ENCODE measurements around the gene TWNK.
"Not testable (repeated sequence)": the region's sequence is repeated elsewhere in the genome, so short reads cannot be mapped to it uniquely, and the experiment has no call there.

The TWNK gene

DNA sequence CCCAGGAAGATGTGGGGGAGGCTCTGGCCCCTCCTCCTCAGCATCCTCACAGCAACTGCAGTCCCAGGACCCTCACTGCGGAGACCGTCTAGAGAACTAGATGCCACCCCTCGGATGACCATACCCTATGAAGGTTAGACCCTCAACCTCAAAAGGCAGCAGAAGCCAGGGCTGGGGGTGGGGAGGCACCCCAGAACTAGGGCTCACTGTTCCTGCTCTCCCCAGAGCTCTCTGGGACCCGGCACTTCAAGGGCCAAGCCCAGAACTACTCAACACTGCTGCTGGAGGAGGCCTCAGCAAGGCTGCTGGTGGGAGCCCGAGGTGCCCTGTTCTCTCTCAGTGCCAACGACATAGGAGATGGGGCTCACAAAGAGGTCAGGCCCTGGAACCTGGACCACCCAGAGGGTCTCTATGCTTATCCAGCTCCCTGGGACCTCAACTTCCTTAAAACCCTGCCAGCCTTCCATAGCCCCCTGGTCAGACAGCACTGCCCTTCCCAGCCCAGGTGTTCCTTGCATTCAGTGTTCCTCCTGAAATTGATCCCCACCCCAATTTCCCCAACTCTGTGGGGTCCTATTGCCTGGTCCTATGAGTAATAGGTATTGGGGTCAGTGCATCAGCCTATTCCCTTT is 14.3 kb upstream of the TWNK start:
- Histone ChIP-seq H3K9me2 (ENCODE audit: low read depth, low read length) (no peaks in the 10 kb centered on the region), H3K79me2 (ENCODE audit: insufficient read depth, low read length) (no peaks in the 10 kb centered on the region), H3K9ac (ENCODE audit: low read length) (no peak overlapping the region), H3K27ac (ENCODE audit: low read depth, low read length, poor library complexity, severe bottlenecking) (no peak overlapping the region), H2AFZ (ENCODE audit: low read length) (no peak overlapping the region), H3K4me3 (ENCODE audit: low read depth, low read length, poor library complexity, severe bottlenecking) (no peak overlapping the region), H3K9me3 (ENCODE audit: low read length) (no peaks in the 10 kb centered on the region), H3K4me1 (ENCODE audit: insufficient read depth, low read length, severe bottlenecking) (peaks cover 7% of the 10 kb centered on the region), H3K4me2 (ENCODE audit: low read length) (no peak overlapping the region), H3F3A (ENCODE audit: insufficient read depth, low read length) (no peaks in the 10 kb centered on the region), H3K36me3 (ENCODE audit: insufficient read depth, low read length) (no peaks in the 10 kb centered on the region), H3K27me3 (ENCODE audit: insufficient read depth, low read length) (no peaks in the 10 kb centered on the region), H4K20me1 (ENCODE audit: insufficient read depth, low read length) (no peaks in the 10 kb centered on the region)
- TF ChIP-seq, protein P1, sequence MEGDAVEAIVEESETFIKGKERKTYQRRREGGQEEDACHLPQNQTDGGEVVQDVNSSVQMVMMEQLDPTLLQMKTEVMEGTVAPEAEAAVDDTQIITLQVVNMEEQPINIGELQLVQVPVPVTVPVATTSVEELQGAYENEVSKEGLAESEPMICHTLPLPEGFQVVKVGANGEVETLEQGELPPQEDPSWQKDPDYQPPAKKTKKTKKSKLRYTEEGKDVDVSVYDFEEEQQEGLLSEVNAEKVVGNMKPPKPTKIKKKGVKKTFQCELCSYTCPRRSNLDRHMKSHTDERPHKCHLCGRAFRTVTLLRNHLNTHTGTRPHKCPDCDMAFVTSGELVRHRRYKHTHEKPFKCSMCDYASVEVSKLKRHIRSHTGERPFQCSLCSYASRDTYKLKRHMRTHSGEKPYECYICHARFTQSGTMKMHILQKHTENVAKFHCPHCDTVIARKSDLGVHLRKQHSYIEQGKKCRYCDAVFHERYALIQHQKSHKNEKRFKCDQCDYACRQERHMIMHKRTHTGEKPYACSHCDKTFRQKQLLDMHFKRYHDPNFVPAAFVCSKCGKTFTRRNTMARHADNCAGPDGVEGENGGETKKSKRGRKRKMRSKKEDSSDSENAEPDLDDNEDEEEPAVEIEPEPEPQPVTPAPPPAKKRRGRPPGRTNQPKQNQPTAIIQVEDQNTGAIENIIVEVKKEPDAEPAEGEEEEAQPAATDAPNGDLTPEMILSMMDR (IDR thresholded peaks at IDR 0.05; ENCODE audit: low read length), result no peak
- TF ChIP-seq EZH2 (IDR thresholded peaks at IDR 0.05; ENCODE audit: borderline replicate concordance, low read length), result no peak

DNA sequence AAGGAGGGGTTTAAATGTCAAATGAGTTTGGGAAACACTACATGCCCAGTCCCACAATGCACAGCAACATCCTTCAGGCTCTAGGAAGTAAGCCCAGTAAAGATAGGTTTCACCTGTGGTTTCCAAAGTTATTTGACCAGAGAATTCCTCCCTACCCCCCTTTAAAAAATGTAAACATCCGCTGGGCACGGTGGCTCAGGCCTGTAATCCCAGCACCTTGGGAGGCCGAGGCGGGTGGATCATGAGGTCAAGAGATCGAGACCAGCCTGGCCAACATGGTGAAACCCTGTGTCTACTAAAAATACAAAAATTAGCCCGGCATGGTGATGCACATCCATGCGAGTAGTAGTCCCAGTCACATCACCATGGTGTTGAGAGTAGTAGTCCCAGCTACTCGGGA is 11.9 kb upstream of the TWNK start:
- H3K27ac ChIP-seq (ENCODE audit: low read depth, low read length, poor library complexity, severe bottlenecking); H3K27me3 ChIP-seq (ENCODE audit: insufficient read depth, low read length); H3F3A ChIP-seq (ENCODE audit: insufficient read depth, low read length); H2AFZ ChIP-seq (ENCODE audit: low read length); H3K9me2 ChIP-seq (ENCODE audit: low read depth, low read length); H3K79me2 ChIP-seq (ENCODE audit: insufficient read depth, low read length); H4K20me1 ChIP-seq (ENCODE audit: insufficient read depth, low read length); H3K4me3 ChIP-seq (ENCODE audit: low read depth, low read length, poor library complexity, severe bottlenecking); H3K4me2 ChIP-seq (ENCODE audit: low read length); H3K36me3 ChIP-seq (ENCODE audit: insufficient read depth, low read length); H3K4me1 ChIP-seq (ENCODE audit: insufficient read depth, low read length, severe bottlenecking); H3K9me3 ChIP-seq (ENCODE audit: low read length); H3K9ac ChIP-seq (ENCODE audit: low read length): not testable (repeated sequence)

DNA sequence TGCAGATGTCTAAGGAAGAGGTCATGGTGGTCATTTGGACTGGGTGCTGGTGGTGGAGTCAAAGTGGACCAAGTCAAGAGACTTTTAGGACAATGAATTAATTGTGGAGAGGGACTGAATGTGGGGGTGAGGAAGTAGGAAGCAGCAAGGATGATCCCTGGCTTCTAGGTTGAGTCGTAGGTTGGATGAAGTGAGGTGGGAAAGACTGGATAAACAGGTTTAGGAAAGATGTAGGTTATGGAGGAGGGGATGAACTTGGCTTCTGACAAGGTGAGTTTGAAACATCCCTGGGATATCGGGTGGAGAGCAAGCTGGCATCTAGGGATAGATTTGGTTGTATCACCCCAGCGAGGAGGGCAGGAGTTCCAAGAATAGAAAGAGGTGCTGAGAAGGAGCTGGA is 10.4 kb upstream of the TWNK start:
- H3K27me3 ChIP-seq (ENCODE audit: insufficient read depth, low read length), result no peaks in the 10 kb centered on the region
- no peak overlapping the region for H3K4me2 ChIP-seq (ENCODE audit: low read length)
- H3K9ac ChIP-seq (ENCODE audit: low read length), result no peak overlapping the region
- H3K4me3 ChIP-seq (ENCODE audit: low read depth, low read length, poor library complexity, severe bottlenecking), result no peak overlapping the region
- H3K36me3 ChIP-seq (ENCODE audit: insufficient read depth, low read length), result no peaks in the 10 kb centered on the region
- no peaks in the 10 kb centered on the region for H4K20me1 ChIP-seq (ENCODE audit: insufficient read depth, low read length)
- H3K9me3 ChIP-seq (ENCODE audit: low read length), result no peaks in the 10 kb centered on the region
- no peak overlapping the region for H3K27ac ChIP-seq (ENCODE audit: low read depth, low read length, poor library complexity, severe bottlenecking)
- TF ChIP-seq EZH2 (IDR thresholded peaks at IDR 0.05; ENCODE audit: borderline replicate concordance, low read length), result no peak
- TF ChIP-seq, protein P1 (IDR thresholded peaks at IDR 0.05; ENCODE audit: low read length), result no peak
- no peaks in the 10 kb centered on the region for H3K4me1 ChIP-seq (ENCODE audit: insufficient read depth, low read length, severe bottlenecking)
- H2AFZ ChIP-seq (ENCODE audit: low read length), result no peak overlapping the region
- no peaks in the 10 kb centered on the region for H3K9me2 ChIP-seq (ENCODE audit: low read depth, low read length)
- no peaks in the 10 kb centered on the region for H3K79me2 ChIP-seq (ENCODE audit: insufficient read depth, low read length)
- H3F3A ChIP-seq (ENCODE audit: insufficient read depth, low read length), result no peaks in the 10 kb centered on the region

DNA sequence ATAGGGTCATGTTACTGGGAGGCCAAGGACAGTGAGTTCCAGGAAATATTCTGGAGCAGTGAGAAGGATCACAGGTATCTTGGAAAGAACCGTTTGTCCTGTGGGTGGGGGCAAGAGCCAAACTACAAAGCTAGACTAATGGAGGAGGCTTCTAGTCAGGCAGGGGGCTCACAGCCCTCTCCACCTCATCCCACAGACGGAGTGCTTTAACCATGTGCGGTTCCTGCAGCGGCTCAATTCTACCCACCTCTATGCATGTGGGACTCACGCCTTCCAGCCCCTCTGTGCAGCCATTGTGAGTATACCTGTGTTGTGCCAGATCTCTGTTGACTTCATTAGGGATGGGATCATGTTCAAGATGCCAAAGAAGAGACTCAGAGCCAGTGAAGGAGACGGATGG is 9.9 kb upstream of the TWNK start:
- no peaks in the 10 kb centered on the region for H4K20me1 ChIP-seq (ENCODE audit: insufficient read depth, low read length)
- no peaks in the 10 kb centered on the region for H3K79me2 ChIP-seq (ENCODE audit: insufficient read depth, low read length)
- no peaks in the 10 kb centered on the region for H3F3A ChIP-seq (ENCODE audit: insufficient read depth, low read length)
- H2AFZ ChIP-seq (ENCODE audit: low read length), result no peak overlapping the region
- H3K9ac ChIP-seq (ENCODE audit: low read length), result no peak overlapping the region
- H3K27ac ChIP-seq (ENCODE audit: low read depth, low read length, poor library complexity, severe bottlenecking), result no peak overlapping the region
- no peak for TF ChIP-seq EZH2 (IDR thresholded peaks at IDR 0.05; ENCODE audit: borderline replicate concordance, low read length)
- TF ChIP-seq, protein P1 (IDR thresholded peaks at IDR 0.05; ENCODE audit: low read length), result no peak
- no peaks in the 10 kb centered on the region for H3K9me3 ChIP-seq (ENCODE audit: low read length)
- H3K36me3 ChIP-seq (ENCODE audit: insufficient read depth, low read length), result no peaks in the 10 kb centered on the region
- no peak overlapping the region for H3K4me3 ChIP-seq (ENCODE audit: low read depth, low read length, poor library complexity, severe bottlenecking)
- H3K9me2 ChIP-seq (ENCODE audit: low read depth, low read length), result no peaks in the 10 kb centered on the region
- no peaks in the 10 kb centered on the region for H3K4me1 ChIP-seq (ENCODE audit: insufficient read depth, low read length, severe bottlenecking)
- no peak overlapping the region for H3K4me2 ChIP-seq (ENCODE audit: low read length)
- H3K27me3 ChIP-seq (ENCODE audit: insufficient read depth, low read length), result no peaks in the 10 kb centered on the region

Data from OCI-LY1 (cell line).